ENCODE measurements around the gene CEP170.
"Not testable (repeated sequence)": the region's sequence is repeated elsewhere in the genome, so short reads cannot be mapped to it uniquely, and the experiment has no call there.

The CEP170 gene

DNA sequence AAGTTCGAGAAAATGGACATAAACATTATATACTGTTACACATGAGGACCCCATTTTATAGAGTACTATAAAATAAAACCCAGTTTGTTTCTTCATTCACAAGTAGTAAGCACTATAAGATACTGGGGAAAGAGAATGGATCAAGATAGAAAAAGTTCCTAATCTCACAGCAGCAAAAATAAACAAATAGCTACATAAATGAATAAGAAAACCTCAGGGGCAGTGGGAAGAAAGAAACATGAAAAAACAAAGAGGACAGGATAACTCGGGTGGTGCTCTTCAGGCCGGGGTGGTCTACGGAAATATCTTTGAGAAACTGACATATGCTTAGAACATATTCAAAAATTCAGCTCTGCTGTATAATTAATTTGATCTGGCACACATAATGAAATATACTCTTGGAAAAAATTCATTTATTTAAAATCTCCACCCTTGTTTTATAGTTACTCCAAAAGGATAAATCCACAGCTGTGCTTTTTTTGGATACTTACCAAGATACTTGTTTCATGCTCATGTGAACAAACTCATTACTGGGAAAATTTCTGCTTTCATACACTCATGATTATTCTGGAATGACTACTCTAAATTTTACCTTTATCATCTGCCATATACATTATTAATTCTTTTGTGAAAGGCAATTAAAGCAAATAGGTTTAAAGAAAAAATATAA, 20.0 kb downstream of the CEP170 start:
- DNase-seq (ENCODE audit: low read depth, low spot score) = no peak

DNA sequence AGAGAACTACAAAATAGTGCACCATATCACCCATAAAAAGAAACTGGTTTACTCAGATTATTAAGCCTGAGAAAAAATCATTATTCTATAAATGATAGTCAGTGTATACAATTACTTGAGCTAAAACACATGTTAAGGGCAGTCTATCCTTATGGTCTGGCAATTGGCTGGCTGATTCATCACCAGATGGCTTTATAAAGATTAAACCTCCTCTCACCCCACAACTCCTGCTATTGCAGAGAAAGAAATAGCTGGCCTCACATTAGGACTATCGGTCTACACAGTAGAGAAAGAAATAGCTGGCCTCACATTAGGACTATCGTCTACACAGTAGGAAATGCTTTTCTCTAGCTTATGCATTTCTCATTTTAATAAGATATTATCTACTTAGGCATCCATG, 21.2 kb downstream of the CEP170 start:
- no peak for DNase-seq (ENCODE audit: low read depth, low spot score)

DNA sequence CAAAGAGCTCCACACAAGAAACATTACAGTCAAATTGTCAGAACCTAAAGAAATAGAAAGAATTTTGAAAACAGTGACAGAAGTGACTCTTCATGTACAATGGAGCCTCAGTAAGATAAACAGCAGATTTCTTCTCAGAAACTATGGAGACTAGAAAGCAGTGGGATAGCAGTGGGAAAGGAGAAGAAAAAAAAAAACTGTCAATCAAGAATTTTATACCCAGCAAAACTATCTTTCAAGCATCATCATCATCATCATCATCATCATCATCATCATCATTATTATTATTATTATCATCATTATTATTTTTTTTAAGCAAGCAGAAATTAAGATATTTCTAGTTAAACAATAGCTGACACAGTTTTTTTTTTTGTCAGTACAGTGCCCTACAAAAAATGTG, 24.2 kb downstream of the CEP170 start:
- no peak for DNase-seq (ENCODE audit: low read depth, low spot score)

DNA sequence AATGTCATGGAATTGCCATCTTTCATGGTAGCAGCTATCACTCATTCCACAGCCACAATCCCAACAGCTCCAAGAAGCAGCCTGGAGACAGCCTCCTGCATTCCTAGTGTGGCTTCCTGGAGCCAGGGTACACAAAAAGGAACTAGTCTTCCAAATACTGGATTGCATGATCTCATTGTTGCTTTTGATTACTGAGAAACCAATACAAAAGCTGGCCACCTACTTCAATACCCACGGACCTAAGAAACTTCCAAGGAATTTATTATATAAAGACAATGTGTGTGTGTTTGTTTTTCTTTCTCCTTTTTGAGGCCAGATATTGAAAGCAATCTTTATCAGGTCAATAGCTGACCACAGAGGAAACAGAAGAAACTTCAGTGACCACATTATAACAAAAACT, 25.6 kb downstream of the CEP170 start:
- DNase-seq (ENCODE audit: low read depth, low spot score) = no peak

DNA sequence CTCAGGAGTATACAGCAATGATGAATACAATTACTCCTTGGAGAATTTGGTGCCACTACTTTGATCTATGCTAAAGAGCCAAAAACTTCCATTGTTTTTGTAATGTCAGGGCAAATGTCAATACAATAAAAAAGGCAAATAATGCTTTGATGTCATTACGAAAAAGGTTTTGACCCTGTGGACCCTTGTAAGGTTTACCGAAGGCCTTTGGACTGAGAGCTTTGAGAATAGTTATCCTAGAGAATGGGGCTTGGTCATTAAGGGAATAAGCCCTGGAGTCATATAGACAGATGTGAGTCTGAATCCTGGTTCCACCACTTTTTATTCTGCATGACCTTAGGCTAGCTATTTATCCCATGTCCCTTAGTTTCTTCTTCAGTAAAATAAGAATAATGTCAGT, 27.5 kb downstream of the CEP170 start:
- DNase-seq (ENCODE audit: low read depth, low spot score) = no peak

DNA sequence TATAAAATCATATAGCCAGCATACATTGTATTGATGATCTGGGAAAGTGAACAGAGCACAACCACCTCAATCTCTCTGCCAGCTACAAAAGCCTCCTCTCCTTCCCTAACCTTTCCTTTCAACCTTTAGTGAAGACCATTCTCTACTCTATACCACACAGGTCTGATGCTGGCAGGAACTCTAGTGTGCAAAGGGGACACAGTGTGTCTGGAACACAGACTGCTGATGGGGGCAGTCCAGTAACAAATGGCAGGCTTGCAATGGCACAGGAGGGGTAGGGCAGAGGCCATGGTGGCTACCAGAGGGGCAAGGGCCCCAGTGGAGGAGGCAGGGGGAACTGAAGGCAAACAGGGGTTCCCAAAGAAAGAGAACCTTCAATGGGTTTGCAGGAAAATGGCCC, 37.0 kb downstream of the CEP170 start:
- no peak for DNase-seq (ENCODE audit: low read depth, low spot score)

DNA sequence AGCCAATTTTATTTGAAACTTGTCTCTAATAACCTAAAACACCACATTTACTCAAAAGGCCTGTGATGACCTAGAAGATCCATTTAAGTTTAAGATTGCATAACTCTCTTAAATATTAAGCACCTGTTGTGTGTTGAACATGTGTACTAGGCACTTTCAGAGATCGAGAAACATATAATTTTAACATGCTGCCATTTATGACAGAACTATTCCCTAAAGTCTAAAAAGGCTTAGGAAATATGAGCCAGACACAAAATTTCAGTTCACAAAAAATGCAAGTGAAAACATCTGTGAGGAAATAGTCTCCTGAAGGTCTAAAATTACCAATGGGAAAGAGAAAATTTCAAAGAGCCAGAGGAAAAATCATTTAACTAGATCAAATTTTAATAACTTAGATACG, 37.7 kb downstream of the CEP170 start:
- no peak for DNase-seq (ENCODE audit: low read depth, low spot score)

DNA sequence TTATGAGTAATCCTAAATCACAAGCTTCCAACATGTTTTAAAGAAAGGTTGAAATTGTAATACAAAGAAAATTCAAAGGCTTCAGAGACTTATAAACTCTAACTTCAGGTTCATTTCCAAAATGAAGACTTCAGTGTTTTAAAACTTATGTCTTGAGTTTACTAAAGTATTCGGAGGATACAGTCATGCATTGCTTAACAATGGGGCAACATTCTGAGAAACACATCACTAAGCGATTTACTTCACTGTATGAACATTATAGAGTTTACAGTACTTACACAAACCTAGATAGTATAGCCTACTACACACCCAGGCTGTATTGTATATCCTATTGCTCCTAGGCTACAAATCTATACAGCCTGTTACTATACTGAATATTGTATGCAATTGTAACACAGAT, 38.3 kb downstream of the CEP170 start:
- DNase-seq (ENCODE audit: low read depth, low spot score) = no peak

DNA sequence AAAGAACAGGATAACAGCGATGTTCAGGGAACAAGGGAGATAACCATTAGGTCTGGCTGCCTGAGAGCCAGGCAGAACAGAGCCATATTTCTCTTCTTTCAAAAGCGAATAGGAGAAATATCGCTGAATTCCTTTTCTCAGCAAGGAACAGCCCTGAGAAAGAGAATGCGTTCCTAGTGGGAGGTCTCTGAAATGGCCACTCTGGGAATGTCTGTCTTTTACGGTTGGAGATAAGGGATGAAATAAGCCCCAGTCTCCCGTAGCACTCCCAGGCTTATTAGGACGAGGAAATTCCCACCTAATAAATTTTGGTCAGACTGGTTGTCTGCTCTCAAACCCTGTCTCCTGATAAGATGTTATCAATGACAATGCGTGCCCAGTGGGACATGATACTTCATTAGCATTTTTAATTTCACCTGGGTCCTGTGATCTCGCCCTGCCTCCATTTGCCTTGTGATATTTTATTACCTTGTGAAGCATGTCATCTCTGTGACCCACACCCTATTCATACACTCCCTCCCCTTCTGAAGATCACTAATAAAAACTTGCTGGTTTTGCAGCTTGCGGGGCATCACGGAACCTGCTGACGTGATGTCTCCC, 39.7 kb downstream of the CEP170 start:
- DNase-seq (ENCODE audit: low read depth, low spot score) = not testable (repeated sequence)

DNA sequence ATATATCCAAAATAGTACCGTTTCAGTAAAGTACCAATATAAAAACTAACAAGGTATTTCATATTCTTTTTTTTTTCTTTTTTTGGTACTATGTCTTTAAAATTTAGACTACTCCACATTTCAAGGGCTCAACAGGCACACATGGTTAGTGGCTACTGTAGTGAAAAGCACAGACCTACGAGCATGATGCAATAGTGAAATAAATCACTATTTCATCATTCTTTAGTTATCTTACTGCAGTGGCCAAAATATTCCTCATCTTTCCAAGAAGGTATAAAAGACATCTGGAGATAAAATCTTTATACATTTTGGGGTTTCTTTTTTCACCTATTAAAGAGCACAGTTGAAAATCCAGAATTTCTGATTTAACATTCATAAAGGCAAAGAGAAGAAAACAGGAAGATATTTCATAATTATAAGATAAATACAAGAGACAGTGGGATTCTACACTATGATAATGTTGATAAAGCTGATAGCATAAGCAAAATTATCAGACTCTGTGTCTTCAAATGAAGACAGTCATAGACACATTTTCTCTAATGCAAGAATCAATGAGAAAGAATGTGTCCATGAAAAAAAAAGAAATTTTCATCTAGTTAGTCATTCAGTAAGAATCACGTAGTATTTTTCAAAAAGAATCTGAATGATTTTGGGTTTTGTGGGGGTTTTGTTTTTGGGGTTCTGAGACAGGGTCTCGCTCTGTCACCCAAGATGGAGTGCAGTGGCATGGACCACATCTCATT, 41.9 kb downstream of the CEP170 start:
- DNase-seq (ENCODE audit: low read depth, low spot score) = no peak

DNA sequence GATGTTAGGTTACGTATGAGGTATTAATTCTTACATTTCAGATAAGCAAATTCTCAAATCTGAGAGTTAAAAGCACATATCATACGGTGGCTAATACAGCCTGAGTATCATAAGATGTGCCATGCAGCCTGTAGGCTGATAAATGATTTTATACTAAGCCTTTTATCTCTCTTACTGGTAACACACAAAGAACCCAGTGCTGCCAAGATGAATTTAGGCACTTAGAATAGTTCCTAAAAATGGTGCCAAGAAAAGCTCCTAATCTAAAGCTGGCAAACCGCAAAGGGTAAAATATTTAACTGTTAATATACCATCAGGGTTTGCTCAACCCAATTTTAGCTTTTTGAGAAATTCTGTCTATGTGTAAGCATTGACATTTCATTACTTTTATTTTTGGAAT, 43.1 kb downstream of the CEP170 start:
- not testable (repeated sequence) for DNase-seq (ENCODE audit: low read depth, low spot score)

DNA sequence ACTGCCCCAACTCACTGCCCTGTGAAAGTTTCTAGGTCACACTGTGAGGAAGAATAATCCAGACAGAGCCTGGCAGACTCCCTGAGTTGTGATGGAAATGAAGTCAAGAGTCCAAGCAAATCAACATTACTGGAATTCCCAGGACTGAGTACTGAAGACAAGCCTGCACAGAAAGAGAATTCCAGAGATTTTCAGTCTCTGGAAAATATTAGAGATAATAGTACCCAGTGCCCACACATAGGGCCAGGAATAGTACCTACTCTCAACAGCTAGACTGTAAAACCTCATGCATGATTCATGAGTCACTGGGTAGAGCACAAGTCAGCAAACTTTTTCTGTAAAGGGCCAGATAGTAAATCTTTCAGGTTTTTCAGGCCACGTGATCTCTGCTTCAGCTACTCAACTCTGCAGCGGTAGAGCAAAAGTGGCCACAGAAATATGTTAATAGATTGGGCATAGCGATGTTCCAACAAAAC, 50.0 kb downstream of the CEP170 start:
- not testable (repeated sequence) for DNase-seq (ENCODE audit: low read depth, low spot score)

DNA sequence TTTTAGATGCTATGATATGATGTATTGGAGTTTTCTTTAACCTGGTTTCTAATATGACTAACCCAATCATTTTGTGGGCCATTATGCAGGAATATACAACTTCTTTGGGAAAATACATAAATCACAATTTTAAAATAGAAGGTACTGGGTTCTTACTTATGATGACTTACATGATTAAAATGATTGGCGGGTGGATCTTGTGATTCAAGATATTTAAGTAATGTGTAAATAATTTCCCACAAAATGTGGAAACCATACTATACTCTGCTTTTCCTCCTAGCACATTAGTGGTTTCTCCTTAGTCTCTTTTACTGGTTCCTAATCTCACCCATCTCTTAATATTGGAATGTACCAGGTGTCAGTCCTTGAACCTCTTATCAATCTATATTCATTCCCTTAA, 50.7 kb downstream of the CEP170 start:
- DNase-seq (ENCODE audit: low read depth, low spot score) = not testable (repeated sequence)

DNA sequence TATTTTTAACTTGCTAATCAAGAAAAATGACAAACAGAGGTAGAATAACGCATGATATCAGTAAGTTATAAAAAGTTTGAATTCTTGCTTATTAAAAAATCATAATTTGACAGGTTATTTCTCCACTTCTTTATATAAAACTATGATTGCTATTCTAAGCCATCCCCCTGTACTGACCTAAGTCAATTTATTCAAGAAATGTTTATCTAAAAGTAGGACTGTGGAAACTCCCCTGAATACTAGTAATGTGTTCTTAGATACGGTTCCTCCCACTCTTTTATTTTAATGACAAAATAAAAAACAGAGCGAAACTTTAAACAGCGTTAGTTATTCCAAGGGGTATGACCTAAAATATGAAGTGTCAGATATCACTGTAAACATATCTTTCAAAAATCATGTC, 51.9 kb downstream of the CEP170 start:
- DNase-seq (ENCODE audit: low read depth, low spot score) = not testable (repeated sequence)

DNA sequence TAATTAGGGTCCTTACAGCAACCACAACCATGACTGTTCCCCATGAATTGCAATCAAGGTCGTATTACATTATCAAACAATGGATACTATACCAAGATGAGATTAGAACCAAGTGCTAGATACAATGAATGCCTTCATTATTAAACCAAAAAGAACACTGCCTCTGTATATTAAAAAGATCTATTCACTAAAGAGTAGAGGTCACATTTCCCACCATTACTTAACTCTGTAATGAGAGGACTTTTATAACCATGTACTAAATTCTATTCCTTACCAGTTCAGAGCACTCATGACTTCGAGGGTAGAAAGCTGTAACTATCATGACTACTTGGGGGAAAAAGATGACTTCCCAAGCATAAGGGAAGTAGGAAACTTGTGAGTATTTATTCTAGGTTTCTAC, 53.8 kb downstream of the CEP170 start:
- DNase-seq (ENCODE audit: low read depth, low spot score) = not testable (repeated sequence)

DNA sequence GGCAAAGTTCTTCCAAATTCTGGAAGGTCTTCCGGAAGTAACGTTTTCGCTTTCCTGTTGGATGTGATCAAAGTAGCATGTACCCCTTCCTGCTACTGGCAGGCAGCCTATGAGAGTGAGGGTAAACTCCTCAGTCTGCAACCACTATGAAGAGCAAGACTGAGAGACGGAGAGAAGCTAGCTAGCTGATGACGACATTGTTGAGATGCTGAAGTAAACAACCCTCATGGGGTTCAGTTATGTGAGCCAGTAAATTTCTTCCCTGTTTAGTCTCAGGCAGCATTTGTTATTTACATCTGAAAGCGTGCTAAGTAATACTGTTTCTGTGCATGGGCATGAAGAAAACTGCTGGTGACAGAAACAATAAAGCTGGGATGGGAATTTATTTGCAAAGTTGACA, 57.6 kb downstream of the CEP170 start:
- not testable (repeated sequence) for DNase-seq (ENCODE audit: low read depth, low spot score)

DNA sequence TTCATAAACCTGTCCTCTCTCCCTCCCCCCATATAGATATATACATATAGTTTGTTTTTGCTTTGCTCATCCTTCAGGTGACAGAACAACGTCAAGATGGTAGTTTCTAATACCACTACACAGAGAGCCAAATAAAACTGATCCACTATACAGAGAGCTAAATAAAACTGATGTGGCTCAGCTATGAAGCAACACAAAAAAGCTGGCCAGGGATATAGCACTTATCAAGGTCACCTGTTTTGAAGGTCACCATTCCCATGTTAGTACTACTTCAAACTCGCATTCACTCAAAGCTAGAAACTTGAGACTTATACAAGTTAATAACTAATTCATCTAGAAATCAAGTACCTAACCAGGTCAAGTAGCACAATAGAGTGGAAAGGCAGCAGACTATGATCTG, 61.8 kb downstream of the CEP170 start:
- DNase-seq (ENCODE audit: low read depth, low spot score) = not testable (repeated sequence)

DNA sequence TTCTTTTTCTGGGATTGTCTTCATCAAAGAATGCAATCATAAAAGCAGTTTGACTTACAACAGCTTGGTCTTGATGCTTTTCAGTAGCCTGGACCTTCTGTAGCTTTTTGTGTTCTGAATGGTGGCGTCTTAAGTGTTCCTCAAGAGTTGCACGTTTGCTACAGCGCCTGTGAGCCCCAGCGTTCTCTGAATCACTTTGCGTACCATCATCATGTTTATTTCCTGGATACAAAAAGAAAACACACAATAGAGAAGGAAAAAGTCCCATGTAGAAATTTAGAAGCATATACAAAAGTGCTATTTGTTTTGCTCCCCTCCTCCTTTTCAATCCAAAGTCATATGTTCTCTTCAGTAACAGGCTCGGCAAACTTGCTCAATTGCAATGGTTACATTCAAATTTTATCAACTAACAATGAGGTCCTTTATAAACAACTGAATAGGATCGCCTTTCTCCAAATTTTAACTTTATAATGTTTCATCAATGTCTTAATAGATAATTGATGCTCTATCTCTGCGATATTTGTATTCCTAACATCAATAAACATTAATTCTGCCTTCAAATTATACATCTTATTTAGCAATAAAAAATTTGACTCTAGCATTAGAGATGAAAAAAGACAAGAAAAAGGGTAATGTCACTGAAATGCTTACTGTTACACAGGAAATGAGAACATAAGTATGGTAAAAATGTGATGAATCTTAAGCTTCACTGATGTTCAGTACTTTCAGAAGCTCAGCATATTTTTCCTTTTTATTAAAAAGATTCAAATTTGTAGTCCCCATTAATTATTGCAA, 68.7 kb downstream of the CEP170 start:
- not testable (repeated sequence) for DNase-seq (ENCODE audit: low read depth, low spot score)

DNA sequence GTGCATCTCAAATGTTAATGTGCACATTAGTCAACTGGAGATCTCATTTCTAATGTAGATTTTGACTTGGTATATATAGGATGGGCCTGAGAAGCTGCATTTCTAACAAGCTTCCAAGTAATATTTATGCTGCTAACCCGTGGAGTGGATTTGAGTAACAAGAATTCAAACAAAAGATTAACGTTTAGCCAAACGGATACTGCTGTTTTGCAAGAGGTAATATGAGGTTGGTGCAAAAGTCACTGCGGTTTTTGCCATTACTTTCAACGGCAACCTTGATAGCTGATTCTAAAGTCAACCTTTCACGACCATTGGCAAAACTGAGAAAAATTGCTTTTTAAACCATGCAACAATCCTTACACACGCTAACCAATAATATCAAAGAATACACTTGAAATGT, 70.3 kb downstream of the CEP170 start:
- not testable (repeated sequence) for DNase-seq (ENCODE audit: low read depth, low spot score)

DNA sequence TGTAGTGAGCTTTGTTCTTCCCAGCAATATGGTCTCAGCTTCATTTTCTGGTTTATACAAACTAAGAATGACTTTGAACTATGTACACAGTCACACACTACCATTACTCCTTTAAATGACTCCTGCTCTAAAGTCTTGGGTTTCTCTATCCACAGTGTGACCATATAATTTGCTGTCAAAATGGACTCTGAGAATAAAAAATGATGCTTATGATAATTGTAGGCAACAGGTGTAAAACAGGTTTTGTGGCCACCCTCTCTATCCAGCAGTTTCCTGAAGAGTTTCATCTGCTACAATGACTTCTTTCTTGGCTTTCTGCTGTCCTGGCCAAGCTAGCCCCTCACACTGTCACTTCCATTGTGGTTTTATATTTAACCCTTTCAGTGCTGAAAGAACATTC, 71.4 kb downstream of the CEP170 start:
- DNase-seq (ENCODE audit: low read depth, low spot score) = not testable (repeated sequence)

DNA sequence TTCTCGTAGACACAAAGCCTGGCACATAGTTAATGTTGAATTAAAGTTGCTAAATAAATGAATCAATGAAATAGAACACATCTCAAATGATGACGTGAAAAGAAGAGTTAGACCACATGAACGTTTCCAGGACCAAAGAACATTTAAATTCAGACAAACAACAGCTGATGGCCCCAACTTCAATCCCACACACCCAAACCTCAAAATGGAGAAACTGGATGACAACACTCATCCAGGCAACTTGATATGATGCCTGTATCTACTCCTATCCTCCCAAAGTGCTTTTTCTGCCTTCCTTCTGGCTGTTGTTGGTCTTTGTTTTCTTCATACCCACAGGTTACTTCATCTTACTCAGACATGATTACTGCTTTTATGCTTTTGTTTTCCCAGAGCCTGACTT, 71.9 kb downstream of the CEP170 start:
- DNase-seq (ENCODE audit: low read depth, low spot score) = not testable (repeated sequence)

DNA sequence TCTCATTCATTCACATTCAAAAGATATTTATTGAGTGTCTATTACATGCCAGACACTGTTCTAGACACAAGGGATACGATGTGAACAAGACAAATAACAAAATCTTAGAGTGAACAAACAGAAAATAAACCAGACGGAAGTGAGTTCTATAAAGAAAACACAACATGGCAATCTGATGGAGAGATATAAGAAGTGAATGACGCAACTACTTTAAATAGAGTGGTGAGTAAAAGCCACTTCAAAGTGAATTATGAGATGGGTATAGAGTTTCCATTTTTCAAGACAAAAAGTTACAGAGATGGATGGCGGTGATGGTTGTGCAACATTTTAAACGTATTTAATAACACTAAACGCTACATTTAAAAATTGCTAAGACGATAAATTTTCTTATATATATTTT, 75.4 kb downstream of the CEP170 start:
- no peak for DNase-seq (ENCODE audit: low read depth, low spot score)
